GM21447 (cell line): Measurements from ENCODE around the gene MX1.

ENCODE experiments used
- ATAC-seq: cut with Tn5 transposase; IDR thresholded peaks from one replicate; pipeline ENCODE4 v1.9.1; 2021; ENCODE audit not compliant: unreplicated experiment

The MX1 gene

GRCh38 chr21:41425954-41426675 lies at the start of gene MX1:
MX1 (plus strand) TSS chr21:41426239; CDS start chr21:41432071, 5,832 bp downstream.
- peak; percentile 80 for ATAC-seq

GRCh38 chr21:41377715-41378114 lies 48.3 kb upstream of the MX1 start:
- ATAC-seq: no peak

GRCh38 chr21:41378849-41379248 lies 47.2 kb upstream of the MX1 start:
- no peak for ATAC-seq

- no peak for ATAC-seq
These were observed 46.1 kb upstream of the MX1 start for GRCh38 chr21:41379901-41380300.

- ATAC-seq: no peak
These were observed 44.3 kb upstream of the MX1 start for GRCh38 chr21:41381731-41382130.

- ATAC-seq: no peak
These were observed 38.8 kb upstream of the MX1 start for GRCh38 chr21:41387042-41387819.

- ATAC-seq: no peak
These were observed 38.2 kb upstream of the MX1 start for GRCh38 chr21:41387824-41388223.

GRCh38 chr21:41388259-41388658 lies 37.8 kb upstream of the MX1 start:
- ATAC-seq: no peak

GRCh38 chr21:41390043-41390639 lies 35.9 kb upstream of the MX1 start:
- ATAC-seq: no peak

GRCh38 chr21:41393876-41394465 lies 32.1 kb upstream of the MX1 start:
- ATAC-seq: no peak

- no peak for ATAC-seq
These were observed 29.4 kb upstream of the MX1 start for GRCh38 chr21:41396558-41397075.

- no peak for ATAC-seq
These were observed 28.6 kb upstream of the MX1 start for GRCh38 chr21:41397471-41397891.

GRCh38 chr21:41398251-41398650 lies 27.8 kb upstream of the MX1 start:
- ATAC-seq: no peak

GRCh38 chr21:41398831-41399230 lies 27.2 kb upstream of the MX1 start:
- no peak for ATAC-seq

GRCh38 chr21:41399246-41399800 lies 26.7 kb upstream of the MX1 start:
- no peak for ATAC-seq

- ATAC-seq: no peak
These were observed 23.8 kb upstream of the MX1 start for GRCh38 chr21:41402231-41402630.

GRCh38 chr21:41402796-41403195 lies 23.2 kb upstream of the MX1 start:
- ATAC-seq: no peak

GRCh38 chr21:41403331-41403730 lies 22.7 kb upstream of the MX1 start:
- ATAC-seq: no peak

GRCh38 chr21:41403966-41404365 lies 22.1 kb upstream of the MX1 start:
- no peak for ATAC-seq

- no peak for ATAC-seq
These were observed 20.7 kb upstream of the MX1 start for GRCh38 chr21:41405321-41405720.

- no peak for ATAC-seq
These were observed 19.7 kb upstream of the MX1 start for GRCh38 chr21:41406340-41406739.
